SK-N-SH (cell line): ENCODE results near the gene PTPN13. TPM values are rescaled to one million over a fixed set of nuclear protein-coding genes. Genes with fewer than 3 reads are reported as not detected.

Source experiments
- CTCF ChIA-PET: fragments of 300-600, 350-600 bp; formaldehyde crosslinking; extraction: SDS; loops from one replicate; lab custom pipeline; 2021; lab: Yijun Ruan, JAX
- POLR2A ChIA-PET: fragments of 350-600 bp; sonication (Branson Sonifier 250); formaldehyde crosslinking; extraction: SDS; loops from one replicate; lab custom pipeline; 2020; ENCODE audit warnings: antibody characterized with exemption, inconsistent platforms; lab: Yijun Ruan, JAX
- DNase-seq: peaks from one replicate; pipeline ENCODE4 v3.0.0; 2012
- H2AFZ ChIP-seq: fragments of 200-600 bp; sonication (generic); 2 replicates; pipeline ENCODE4 v1.8.1; 2016; ENCODE audit warnings: antibody characterized with exemption, mild to moderate bottlenecking, low read depth
- H3F3A ChIP-seq: fragments of 200-600 bp; sonication (generic); replicated peaks from 2 replicates; pipeline ENCODE3; 2016; ENCODE audit warnings: antibody characterized with exemption, mild to moderate bottlenecking; ENCODE audit not compliant: insufficient read depth
- H3K27ac ChIP-seq, 2 experiments: fragments of 200-500 bp in 1 of 2; fragments of 200-600 bp in 1 of 2; sonication (Bioruptor generic) in 1 of 2; sonication (generic), shearing (Covaris generic) in 1 of 2; 2 replicates each; pipeline versions ENCODE4 v1.5.1 to v1.6.1; 2014 to 2016; ENCODE audit warnings: low read depth in 2 of 2, inconsistent platforms in 1 of 2, low read length in 1 of 2, mild to moderate bottlenecking in 1 of 2, mixed read lengths in 1 of 2
- H3K27me3 ChIP-seq: fragments of 200-600 bp; sonication (generic), shearing (Covaris generic); 2 replicates; pipeline ENCODE4 v1.6.1; 2016; ENCODE audit warnings: mixed run types; ENCODE audit not compliant: insufficient read depth
- H3K36me3 ChIP-seq, 2 experiments: fragments of 200-500 bp in 1 of 2; fragments of 200-600 bp in 1 of 2; sonication (Bioruptor generic) in 1 of 2; sonication (generic) in 1 of 2; replicated peaks in 1 of 2; 2 replicates each; pipeline versions ENCODE3 to v1.5.1; 2014 to 2016; ENCODE audit warnings: low read length in 1 of 2, mild to moderate bottlenecking in 1 of 2; ENCODE audit not compliant: insufficient read depth in 2 of 2, control insufficient read depth in 1 of 2
- H3K4me1 ChIP-seq, 2 experiments: fragments of 200-500 bp in 1 of 2; fragments of 200-600 bp in 1 of 2; sonication (Bioruptor generic) in 1 of 2; sonication (generic), shearing (Covaris generic) in 1 of 2; 2 replicates each; pipeline versions ENCODE4 v1.5.1 to v1.6.1; 2014 to 2016; ENCODE audit warnings: low read depth in 1 of 2, low read length in 1 of 2, mixed run types in 1 of 2; ENCODE audit not compliant: insufficient read depth in 2 of 2, control insufficient read depth in 1 of 2
- H3K4me2 ChIP-seq: fragments of 200-600 bp; sonication (generic), shearing (Covaris generic); 2 replicates; pipeline ENCODE4 v1.6.1; 2017; ENCODE audit warnings: mixed run types
- H3K4me3 ChIP-seq, 2 experiments: fragments of 200-500 bp in 1 of 2; fragments of 200-600 bp in 1 of 2; sonication (Bioruptor generic) in 1 of 2; sonication (generic), shearing (Covaris generic) in 1 of 2; 2 replicates each; pipeline versions ENCODE4 v1.5.1 to v1.8.1; 2014 to 2016; ENCODE audit warnings: low read depth in 2 of 2, inconsistent platforms in 1 of 2, low read length in 1 of 2, mild to moderate bottlenecking in 1 of 2, mixed read lengths in 1 of 2, moderate library complexity in 1 of 2
- H3K79me2 ChIP-seq: fragments of 200-600 bp; sonication (generic); 2 replicates; pipeline ENCODE4 v1.8.1; 2017; ENCODE audit warnings: mild to moderate bottlenecking; ENCODE audit not compliant: insufficient read depth
- H3K9ac ChIP-seq: fragments of 200-600 bp; sonication (generic); 2 replicates; pipeline ENCODE4 v1.6.1; 2017; ENCODE audit warnings: mixed run types
- H3K9me2 ChIP-seq: fragments of 200-600 bp; sonication (generic); 2 replicates; pipeline ENCODE4 v1.6.1; 2017; ENCODE audit warnings: mixed run types
- H3K9me3 ChIP-seq: fragments of 200-600 bp; sonication (generic); 2 replicates; pipeline ENCODE4 v1.6.1; 2017; ENCODE audit warnings: mixed run types, mild to moderate bottlenecking, moderate library complexity
- H4K20me1 ChIP-seq: fragments of 200-600 bp; sonication (generic); 2 replicates; pipeline ENCODE4 v1.6.1; 2017; ENCODE audit warnings: mild to moderate bottlenecking, mixed run types; ENCODE audit not compliant: insufficient read depth
- CHD2 ChIP-seq: fragments of 150-350 bp; IDR thresholded peaks from 2 replicates; pipeline ENCODE4 v1.6.1; 2018; ENCODE audit warnings: low read length; ENCODE audit not compliant: partially characterized antibody
- EZH2phosphoT487 ChIP-seq: fragments of 200-600 bp; sonication (generic); IDR thresholded peaks from 2 replicates; pipeline ENCODE4 v1.6.1; 2017; ENCODE audit warnings: low read depth, mixed run types, mild to moderate bottlenecking, antibody characterized with exemption, moderate library complexity, borderline replicate concordance
- NFIC ChIP-seq: IDR thresholded peaks from 2 replicates; pipeline ENCODE4 v1.4.0; 2012; ENCODE audit warnings: borderline replicate concordance
- NRF1 ChIP-seq: IDR thresholded peaks from 2 replicates; pipeline ENCODE4 v1.6.1; 2012; ENCODE audit warnings: low read depth, mild to moderate bottlenecking, low read length
- POLR2AphosphoS5 ChIP-seq: IDR thresholded peaks from 2 replicates; pipeline ENCODE4 v1.6.1; 2012; ENCODE audit warnings: low read depth, low read length
- RAD21 ChIP-seq: IDR thresholded peaks from 2 replicates; pipeline ENCODE4 v1.6.1; 2012; ENCODE audit warnings: mild to moderate bottlenecking, low read length
- RCOR1 ChIP-seq: fragments of 150-350 bp; IDR thresholded peaks from 2 replicates; pipeline ENCODE4 v1.6.1; 2017; ENCODE audit warnings: antibody characterized with exemption, low read length
- RFX5 ChIP-seq: IDR thresholded peaks from 2 replicates; pipeline ENCODE4 v1.6.1; 2012; ENCODE audit warnings: mild to moderate bottlenecking, improper control_type of control experiment, low read length
- RXRA ChIP-seq: IDR thresholded peaks from 2 replicates; pipeline ENCODE4 v1.4.0; 2012; ENCODE audit warnings: low read depth, mild to moderate bottlenecking, borderline replicate concordance
- SIN3A ChIP-seq: IDR thresholded peaks from 2 replicates; pipeline ENCODE4 v1.6.1; 2012; ENCODE audit warnings: low read depth, mild to moderate bottlenecking, low read length, moderate library complexity, borderline replicate concordance
- TAF1 ChIP-seq: IDR thresholded peaks from 2 replicates; pipeline ENCODE4 v1.6.1; 2012; ENCODE audit warnings: low read depth, mild to moderate bottlenecking, low read length, moderate library complexity, borderline replicate concordance
- polyA plus RNA-seq, 3 experiments: library from polyadenylated mRNA; depleted of rRNA; stranded (reverse); fragments of >200 nt; gene quantifications; 2 replicates each; pipeline ENCODE4 v1.2.3, GENCODE V29; 2012
- TF ChIP-seq, protein P1 (sequence below): fragments of 150-350 bp; IDR thresholded peaks from 2 replicates; pipeline ENCODE4 v1.6.1; 2017; ENCODE audit warnings: antibody characterized with exemption, low read length, low read depth, borderline replicate concordance
- TF ChIP-seq, protein P2 (sequence below): fragments of 150-350 bp; IDR thresholded peaks from 2 replicates; pipeline ENCODE4 v1.6.1; 2016; ENCODE audit warnings: mild to moderate bottlenecking, low read depth, low read length
- TF ChIP-seq, protein P3 (sequence below): IDR thresholded peaks from 2 replicates; pipeline ENCODE4 v1.6.1; 2012; ENCODE audit warnings: mild to moderate bottlenecking, low read depth, low read length, moderate library complexity
- TF ChIP-seq, protein P4 (sequence below): IDR thresholded peaks from 2 replicates; pipeline ENCODE4; 2012
- TF ChIP-seq, protein P5 (sequence below): IDR thresholded peaks from 2 replicates; pipeline ENCODE4 v1.4.0; 2012; ENCODE audit warnings: low read depth

PTPN13 gene
- polyA plus RNA-seq, 1 of the 3 experiments (the other 2 are of a cell fraction) = 5.5 TPM

DNA sequence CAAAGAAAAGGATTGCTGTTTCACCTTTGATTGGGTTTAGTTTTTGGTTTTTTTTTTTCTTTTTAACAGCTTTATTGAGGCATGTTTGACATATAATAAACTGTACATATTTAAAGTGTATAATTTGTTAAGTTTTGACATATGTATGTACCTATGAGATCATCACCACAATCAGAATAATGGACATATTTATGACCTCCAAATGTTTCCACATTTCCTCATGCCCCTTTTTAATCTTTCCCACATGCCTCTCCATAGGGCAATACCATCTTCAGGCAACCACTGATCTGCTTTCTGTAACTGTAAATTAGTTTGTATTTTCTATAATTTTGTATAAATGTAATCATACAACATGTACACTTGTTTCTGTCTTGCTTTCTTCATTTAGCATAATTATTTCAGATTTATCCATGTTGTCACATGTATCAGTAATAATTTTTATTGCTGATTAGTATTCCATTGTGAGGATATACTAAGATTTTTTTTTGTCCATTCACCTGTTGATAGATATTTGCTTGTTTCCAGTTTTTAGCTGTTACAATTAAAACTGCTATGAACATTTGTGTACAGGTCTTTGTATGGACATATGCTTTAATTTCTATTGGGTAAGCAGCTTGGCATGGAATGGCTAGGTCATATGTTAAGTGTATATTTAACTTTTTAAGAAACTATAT lies 33.5 kb downstream of the PTPN13 start:
- Histone ChIP-seq H3K9ac (no peak overlapping the region), H3K9me2 (no peaks in the 10 kb centered on the region), H3K4me3 (no peak overlapping the region), H3K27ac (no peak overlapping the region), H3F3A (no peaks in the 10 kb centered on the region), H3K4me2 (no peak overlapping the region), H3K36me3 (peaks cover 0 to 8% of the 10 kb centered on the region in 2 experiments)
- no peak for TF ChIP-seq SIN3A
- TF ChIP-seq RFX5 = no peak
- TF ChIP-seq CHD2 = no peak
- TF ChIP-seq, protein P1, sequence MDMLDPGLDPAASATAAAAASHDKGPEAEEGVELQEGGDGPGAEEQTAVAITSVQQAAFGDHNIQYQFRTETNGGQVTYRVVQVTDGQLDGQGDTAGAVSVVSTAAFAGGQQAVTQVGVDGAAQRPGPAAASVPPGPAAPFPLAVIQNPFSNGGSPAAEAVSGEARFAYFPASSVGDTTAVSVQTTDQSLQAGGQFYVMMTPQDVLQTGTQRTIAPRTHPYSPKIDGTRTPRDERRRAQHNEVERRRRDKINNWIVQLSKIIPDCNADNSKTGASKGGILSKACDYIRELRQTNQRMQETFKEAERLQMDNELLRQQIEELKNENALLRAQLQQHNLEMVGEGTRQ = no peak
- TF ChIP-seq, protein P2, sequence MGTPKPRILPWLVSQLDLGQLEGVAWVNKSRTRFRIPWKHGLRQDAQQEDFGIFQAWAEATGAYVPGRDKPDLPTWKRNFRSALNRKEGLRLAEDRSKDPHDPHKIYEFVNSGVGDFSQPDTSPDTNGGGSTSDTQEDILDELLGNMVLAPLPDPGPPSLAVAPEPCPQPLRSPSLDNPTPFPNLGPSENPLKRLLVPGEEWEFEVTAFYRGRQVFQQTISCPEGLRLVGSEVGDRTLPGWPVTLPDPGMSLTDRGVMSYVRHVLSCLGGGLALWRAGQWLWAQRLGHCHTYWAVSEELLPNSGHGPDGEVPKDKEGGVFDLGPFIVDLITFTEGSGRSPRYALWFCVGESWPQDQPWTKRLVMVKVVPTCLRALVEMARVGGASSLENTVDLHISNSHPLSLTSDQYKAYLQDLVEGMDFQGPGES = no peak
- TF ChIP-seq, protein P3, sequence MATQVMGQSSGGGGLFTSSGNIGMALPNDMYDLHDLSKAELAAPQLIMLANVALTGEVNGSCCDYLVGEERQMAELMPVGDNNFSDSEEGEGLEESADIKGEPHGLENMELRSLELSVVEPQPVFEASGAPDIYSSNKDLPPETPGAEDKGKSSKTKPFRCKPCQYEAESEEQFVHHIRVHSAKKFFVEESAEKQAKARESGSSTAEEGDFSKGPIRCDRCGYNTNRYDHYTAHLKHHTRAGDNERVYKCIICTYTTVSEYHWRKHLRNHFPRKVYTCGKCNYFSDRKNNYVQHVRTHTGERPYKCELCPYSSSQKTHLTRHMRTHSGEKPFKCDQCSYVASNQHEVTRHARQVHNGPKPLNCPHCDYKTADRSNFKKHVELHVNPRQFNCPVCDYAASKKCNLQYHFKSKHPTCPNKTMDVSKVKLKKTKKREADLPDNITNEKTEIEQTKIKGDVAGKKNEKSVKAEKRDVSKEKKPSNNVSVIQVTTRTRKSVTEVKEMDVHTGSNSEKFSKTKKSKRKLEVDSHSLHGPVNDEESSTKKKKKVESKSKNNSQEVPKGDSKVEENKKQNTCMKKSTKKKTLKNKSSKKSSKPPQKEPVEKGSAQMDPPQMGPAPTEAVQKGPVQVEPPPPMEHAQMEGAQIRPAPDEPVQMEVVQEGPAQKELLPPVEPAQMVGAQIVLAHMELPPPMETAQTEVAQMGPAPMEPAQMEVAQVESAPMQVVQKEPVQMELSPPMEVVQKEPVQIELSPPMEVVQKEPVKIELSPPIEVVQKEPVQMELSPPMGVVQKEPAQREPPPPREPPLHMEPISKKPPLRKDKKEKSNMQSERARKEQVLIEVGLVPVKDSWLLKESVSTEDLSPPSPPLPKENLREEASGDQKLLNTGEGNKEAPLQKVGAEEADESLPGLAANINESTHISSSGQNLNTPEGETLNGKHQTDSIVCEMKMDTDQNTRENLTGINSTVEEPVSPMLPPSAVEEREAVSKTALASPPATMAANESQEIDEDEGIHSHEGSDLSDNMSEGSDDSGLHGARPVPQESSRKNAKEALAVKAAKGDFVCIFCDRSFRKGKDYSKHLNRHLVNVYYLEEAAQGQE = no peak
- no peak for TF ChIP-seq RXRA
- TF ChIP-seq, protein P4, sequence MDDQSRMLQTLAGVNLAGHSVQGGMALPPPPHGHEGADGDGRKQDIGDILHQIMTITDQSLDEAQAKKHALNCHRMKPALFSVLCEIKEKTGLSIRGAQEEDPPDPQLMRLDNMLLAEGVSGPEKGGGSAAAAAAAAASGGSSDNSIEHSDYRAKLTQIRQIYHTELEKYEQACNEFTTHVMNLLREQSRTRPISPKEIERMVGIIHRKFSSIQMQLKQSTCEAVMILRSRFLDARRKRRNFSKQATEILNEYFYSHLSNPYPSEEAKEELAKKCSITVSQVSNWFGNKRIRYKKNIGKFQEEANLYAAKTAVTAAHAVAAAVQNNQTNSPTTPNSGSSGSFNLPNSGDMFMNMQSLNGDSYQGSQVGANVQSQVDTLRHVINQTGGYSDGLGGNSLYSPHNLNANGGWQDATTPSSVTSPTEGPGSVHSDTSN = no peak
- no peak for TF ChIP-seq NFIC
- TF ChIP-seq, protein P5, sequence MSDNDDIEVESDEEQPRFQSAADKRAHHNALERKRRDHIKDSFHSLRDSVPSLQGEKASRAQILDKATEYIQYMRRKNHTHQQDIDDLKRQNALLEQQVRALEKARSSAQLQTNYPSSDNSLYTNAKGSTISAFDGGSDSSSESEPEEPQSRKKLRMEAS = no peak
- no peak for TF ChIP-seq RAD21
- no peak for TF ChIP-seq TAF1
- TF ChIP-seq EZH2phosphoT487 = no peak
- TF ChIP-seq RCOR1 = no peak
- TF ChIP-seq NRF1 = no peak
- TF ChIP-seq POLR2AphosphoS5 = no peak
- TF ChIP-seq, all 33 proteins: peak for 0
- H3K79me2 ChIP-seq = no peaks in the 10 kb centered on the region
- no peaks in the 10 kb centered on the region for H4K20me1 ChIP-seq
- 0 out of 2 replicates have a peak, but pooled peaks cover 4% of the 10 kb centered on the region for H3K9me3 ChIP-seq
- no peak overlapping the region for H2AFZ ChIP-seq
- CTCF ChIA-PET = interaction anchor here (1.4 kb wide), 1 partner anchor 32 kb away, joined by 3 read pairs; no protein-coding TSS in a partner anchor
- no peaks in the 10 kb centered on the region for H3K27me3 ChIP-seq
- POLR2A ChIA-PET = no interaction called here
- H3K4me1 ChIP-seq = no peaks in the 10 kb centered on the region; a peak in 1 of 4 replicates
- DNase-seq = no peak
